Measurements from ENCODE around the gene CTNND2.
"Not testable (repeated sequence)": the region's sequence is repeated elsewhere in the genome, so short reads cannot be mapped to it uniquely, and the experiment has no call there.

CTNND2 gene

DNA sequence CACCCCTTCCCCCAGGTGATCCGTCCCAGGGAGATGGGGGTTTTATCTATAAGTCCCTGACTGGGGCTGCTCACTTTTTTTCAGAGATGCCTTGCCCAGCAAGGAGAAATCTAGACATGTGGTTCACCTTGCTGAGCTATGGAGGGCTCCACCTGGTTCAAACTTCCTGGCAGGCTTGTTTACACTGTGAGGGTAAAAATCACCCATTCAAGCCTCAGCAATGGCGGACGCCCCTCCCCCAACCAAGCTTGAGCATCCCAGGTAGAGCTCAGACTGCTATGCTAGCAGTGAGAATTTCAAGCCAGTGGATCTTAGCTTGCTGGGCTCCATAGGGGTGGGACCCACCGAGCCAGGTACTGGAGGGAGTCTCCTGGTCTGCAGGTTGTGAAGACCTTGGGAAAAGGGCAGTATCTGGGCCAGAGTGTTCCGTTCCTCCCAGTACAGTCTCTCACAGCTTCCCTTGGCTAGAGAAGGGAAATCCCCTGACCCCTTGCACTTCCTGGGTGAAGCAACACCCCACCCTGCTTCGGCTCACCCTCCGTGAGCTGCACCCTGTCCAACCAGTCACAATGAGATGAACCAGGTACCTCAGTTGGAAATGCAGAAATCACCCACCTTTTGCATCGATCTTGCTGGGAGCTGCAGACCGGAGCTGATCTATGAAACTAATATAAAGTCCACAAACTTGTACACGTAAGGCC, 231.7 kb downstream of the CTNND2 start:
- no peak for DNase-seq

GRCh38 chr5:11658376-11658775, 245.9 kb downstream of the CTNND2 start:
- DNase-seq = no peak

DNA sequence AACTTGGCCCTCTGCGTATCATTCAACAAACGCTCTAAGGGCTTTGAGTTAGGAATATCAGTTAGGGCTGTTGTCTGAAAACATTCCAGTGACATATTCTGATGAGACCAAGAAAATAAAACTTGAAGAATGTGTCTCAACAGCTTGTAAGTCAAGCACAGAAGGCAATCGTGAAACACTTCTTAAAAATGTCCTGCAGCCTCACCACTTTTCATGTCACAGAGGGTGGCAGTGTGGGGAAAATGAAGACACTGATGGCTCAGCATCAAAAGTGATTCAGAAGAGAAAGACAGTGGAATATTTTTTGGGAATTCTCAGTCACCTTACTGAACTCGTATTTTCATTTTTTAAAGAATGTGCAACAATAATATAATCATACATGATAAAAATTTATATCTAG, 247.3 kb downstream of the CTNND2 start:
- DNase-seq = no peak

DNA sequence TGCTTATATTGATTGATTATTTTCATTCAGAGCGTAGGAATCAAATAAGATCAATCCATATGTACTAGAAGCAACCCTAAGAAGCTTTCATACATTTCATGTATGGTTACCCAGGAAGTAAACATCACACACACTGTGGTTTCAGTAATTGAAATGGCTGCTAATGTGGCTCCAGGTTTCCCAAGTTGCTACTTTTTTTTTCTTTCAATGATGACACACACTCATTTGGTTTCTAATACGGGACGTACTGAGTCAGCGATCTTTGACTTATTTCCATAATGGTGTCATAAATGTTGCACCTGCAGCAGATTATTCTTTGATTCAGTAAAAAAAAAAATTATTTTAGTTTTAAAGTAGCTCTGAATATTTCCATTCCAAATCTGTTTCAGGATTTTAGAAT, 248.6 kb downstream of the CTNND2 start:
- DNase-seq = no peak

GRCh38 chr5:11650936-11651335, 253.3 kb downstream of the CTNND2 start:
- no peak for DNase-seq

GRCh38 chr5:11646141-11646540, 258.1 kb downstream of the CTNND2 start:
- DNase-seq = no peak

DNA sequence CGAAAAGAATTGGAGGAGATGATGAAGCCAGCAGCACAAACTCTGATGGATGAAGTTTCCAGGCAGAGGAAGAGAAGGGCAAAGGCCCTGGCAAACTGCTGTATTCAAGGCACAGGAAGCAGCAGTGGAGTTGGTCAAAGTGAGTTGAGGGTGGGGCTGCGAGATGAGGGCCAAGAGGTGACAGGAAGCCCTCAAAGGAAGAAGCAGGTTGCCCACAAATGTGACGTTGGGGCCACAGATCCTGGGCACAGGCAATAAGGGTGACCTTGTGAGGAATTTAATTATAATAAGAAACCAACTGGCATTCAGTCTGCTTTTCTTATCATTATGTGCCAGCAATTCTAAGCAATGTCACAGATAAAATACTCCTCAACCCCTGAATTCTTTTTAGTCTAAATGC, 261.8 kb downstream of the CTNND2 start:
- DNase-seq = no peak

DNA sequence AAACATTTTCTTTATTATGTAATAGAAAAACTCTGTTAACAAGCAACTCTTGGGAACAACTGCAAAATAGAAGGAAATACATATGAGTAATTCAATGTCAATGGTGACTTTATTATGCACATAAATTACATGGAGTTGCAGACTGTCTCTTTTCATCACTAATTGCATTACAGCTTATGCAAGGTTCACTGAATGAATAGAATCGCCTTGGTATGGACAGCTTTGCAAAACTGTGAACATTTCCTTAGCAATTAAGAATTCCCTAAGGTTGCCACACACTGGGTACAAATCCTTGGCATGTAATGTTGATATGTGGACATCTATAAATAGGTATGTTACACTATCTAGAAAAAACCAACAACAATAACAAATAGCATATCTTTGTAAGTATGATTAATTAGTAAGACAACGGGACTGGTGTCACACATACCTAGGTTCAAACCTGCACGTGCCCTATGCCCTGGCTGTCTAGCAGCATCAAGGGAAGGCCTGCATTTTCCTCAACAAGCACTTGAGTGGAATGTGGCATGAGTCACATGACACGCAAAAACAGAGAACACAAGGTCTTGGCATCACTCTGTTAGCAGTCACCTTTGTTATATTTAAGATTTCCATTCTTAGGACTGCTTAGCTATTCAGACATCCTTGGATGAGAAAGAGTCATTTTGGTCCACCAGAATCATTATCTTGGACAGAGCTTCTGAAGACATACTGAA, 263.9 kb downstream of the CTNND2 start:
- no peak for DNase-seq

DNA sequence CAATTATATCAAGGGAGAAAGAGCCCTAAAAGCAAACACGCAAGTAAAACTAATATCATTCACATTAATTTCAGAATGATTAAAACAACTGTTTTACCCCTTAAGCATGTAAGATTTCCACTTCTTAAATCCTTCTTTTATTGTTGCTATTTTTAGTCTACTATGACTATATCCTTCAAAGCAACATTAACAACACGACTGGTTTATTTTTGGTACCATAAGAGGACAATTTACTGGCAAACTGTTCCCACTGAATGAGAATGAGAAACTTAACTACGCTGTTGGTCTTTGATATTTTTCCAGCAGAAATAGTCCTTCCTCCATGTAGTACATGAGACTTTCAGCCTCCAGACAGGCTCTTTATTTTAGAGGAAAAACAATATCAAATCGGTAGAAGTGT, 281.5 kb downstream of the CTNND2 start:
- DNase-seq = no peak

- no peak for DNase-seq
Observed at GRCh38 chr5:11620172-11620571, 284.1 kb downstream of the CTNND2 start.

GRCh38 chr5:11619339-11620024, 284.8 kb downstream of the CTNND2 start:
- DNase-seq = no peak

DNA sequence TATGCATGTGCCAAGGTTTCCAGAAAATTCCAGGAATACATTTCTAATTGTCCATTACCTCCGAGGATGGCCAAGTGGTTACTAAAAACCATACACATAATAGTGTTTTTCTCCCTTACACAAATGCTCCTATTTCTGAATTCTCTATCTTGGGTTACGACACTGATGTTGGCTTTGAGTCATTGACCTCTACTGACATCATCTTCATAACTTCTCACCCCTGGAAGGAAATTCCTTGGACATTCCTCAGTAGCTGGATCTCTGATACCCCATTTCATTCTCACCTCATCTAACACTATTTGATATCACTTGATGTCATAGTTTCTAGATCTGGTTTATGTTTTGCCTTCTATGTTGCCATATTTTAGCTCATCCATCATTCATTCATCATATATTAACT, 287.2 kb downstream of the CTNND2 start:
- DNase-seq = no peak

GRCh38 chr5:11616624-11617023, 287.6 kb downstream of the CTNND2 start:
- DNase-seq = not testable (repeated sequence)

DNA sequence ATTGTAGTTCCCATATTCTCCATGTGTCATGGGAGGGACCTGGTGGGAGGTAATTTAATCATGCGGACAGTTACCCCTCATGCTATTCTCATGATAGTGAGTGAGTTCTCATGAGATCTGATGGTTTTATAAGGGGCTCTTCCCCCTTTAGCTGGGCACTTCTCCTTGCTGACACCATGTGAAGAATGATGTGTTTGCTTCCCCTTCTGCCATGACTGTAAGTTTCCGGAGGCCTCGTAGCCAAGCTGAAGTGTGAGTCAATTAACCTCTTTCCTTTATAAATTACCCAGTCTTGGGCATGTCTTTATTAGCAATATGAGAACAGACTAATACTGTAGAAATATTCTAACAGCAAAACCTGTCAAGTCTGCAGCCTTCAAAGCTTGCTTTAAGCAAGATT, 293.2 kb downstream of the CTNND2 start:
- DNase-seq = no peak

GRCh38 chr5:11609570-11610303, 294.5 kb downstream of the CTNND2 start:
- DNase-seq = no peak

- DNase-seq = no peak
Observed at GRCh38 chr5:11608530-11608929, 295.7 kb downstream of the CTNND2 start.

- DNase-seq = no peak
Observed at GRCh38 chr5:11607944-11608483, 296.2 kb downstream of the CTNND2 start.

- no peak for DNase-seq
Observed at GRCh38 chr5:11602298-11602697, 301.9 kb downstream of the CTNND2 start.

DNA sequence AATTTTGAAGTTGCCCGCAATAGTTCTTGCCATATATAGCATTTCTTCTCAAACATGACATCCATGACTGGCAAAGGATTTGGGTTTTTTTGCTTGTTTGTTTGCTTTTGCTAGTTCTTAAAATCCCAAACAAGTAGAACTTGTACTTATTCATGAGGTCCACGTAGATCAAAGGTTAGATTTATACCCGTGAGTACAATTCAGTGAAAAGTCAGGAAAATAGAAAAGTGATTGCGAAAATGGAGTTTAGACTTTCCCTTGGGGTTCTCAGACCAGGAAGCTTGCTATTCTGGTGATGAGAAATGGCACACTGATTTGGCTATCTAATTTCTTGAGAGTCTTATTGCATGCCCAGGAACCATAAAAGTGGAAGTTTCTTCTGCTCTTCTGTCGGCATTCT, 304.7 kb downstream of the CTNND2 start:
- DNase-seq = no peak

- no peak for DNase-seq
Observed at GRCh38 chr5:11596657-11597071, 307.6 kb downstream of the CTNND2 start.

DNA sequence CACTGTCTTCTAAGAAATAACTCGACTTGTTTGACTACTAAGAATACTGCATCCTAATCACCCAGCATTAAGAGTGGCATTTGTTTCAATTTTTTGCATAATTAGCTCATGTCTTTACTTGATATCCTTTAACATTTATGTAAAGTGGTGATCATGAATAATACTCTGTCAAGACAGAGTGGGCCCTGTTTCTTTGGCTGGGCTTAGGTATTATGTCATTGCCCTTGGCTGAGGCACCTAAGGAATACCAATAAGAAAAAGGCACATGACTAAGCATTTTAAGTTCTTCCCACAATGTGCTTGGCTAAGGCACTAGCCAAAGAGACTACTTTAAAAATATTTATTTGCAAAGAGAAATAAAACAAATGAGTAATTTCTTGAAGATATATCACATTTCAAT, 308.1 kb downstream of the CTNND2 start:
- DNase-seq = no peak

DNA sequence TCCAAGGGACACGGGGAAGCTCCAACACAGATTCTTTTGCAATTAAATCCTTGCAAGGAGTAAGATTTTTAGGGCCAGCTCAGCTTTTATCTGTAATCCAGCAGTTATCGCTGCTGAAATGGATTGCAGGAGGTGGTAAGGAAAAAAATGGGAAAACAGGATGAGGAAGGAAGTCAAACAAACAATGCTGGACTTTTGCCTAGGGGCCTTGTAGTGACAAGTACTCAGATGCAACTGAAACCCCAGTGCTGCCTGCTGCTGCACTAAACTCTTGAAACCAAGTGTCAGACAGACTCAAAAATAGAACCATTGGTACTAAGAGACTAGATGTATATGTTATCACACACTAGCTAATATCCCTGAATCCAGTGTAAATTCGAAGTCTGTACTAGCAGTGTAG, 309.2 kb downstream of the CTNND2 start:
- no peak for DNase-seq

DNA sequence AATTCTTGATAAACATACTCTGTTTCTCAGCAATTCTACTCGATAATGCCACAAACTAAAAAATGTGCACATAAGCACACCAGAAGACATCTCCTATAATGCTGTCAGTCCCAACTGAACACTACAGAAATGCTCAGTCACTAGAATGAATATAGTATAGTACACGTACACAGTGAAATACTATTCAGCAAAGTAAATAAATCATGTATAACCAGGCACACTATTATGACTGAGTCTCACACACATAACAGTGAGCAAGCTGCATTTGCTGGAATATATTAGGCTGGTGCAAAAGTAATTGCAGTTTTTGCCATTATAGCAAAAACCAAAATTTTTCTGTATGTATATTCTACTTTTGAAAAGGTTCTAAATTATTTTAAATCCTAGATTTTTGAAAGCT, 310.2 kb downstream of the CTNND2 start:
- DNase-seq = no peak
